GM10248 (cell line): ENCODE measurements around the gene RMRP.

Source experiments
- CTCF ChIA-PET: fragments of 300-600 bp; sonication (Branson Sonifier 250); formaldehyde crosslinking; extraction: SDS; loops from one replicate; lab custom pipeline; 2021; ENCODE audit warnings: antibody characterized with exemption; lab: Yijun Ruan, JAX
- POLR2A ChIA-PET: fragments of 350-650 bp; sonication (Branson Sonifier 250); formaldehyde crosslinking; extraction: SDS; loops from one replicate; lab custom pipeline; 2020; ENCODE audit warnings: antibody characterized with exemption; lab: Yijun Ruan, JAX
- DNase-seq: peaks from one replicate; pipeline ENCODE4 v3.0.0; 2012; ENCODE audit errors: extremely low spot score
- CTCF ChIP-seq: IDR thresholded peaks from 2 replicates; pipeline ENCODE4 v1.5.1; 2012; ENCODE audit warnings: mild to moderate bottlenecking, low read depth; ENCODE audit errors: extremely low read depth, missing control alignments, control extremely low read depth

The RMRP gene

GRCh38 chr9:35673132-35674024 is 15.6 kb upstream of the RMRP start, which contains the start of gene CA9:
Gene CA9, plus strand, starts transcription at chr9:35673928. Its CDS starts 32 bp downstream, at chr9:35673960.
- TF ChIP-seq CTCF, result no peak
- POLR2A ChIA-PET, result no interaction called here
- DNase-seq, result no peak
- CTCF ChIA-PET, result interaction anchor here (1.0 to 5.8 kb wide), 4 partner anchors 9 to 23 kb away, joined by 3 to 37 read pairs (median 5); partner anchors contain the start of genes ARHGEF39, CCDC107 and RMRP

GRCh38 chr9:35669331-35670145 is 11.7 kb upstream of the RMRP start:
- no peak for TF ChIP-seq CTCF
- no peak for DNase-seq
- CTCF ChIA-PET, result interaction anchor here (0.9 to 3.6 kb wide), 9 partner anchors 8 to 66 kb away, joined by 3 to 29 read pairs (median 5); partner anchors contain the start of genes CCDC107 and RMRP
- POLR2A ChIA-PET, result no interaction called here

GRCh38 chr9:35667939-35668338 is 10.1 kb upstream of the RMRP start:
- ChIA-PET CTCF (interaction anchor here (0.8 to 4.8 kb wide), 2 partner anchors 9 to 29 kb away, joined by 3 to 46 read pairs; no protein-coding TSS in a partner anchor), POLR2A (no interaction called here)
- DNase-seq, result no peak

GRCh38 chr9:35666549-35666948 is 8.7 kb upstream of the RMRP start:
- POLR2A ChIA-PET, result no interaction called here
- CTCF ChIA-PET, result interaction anchor here (0.9 to 4.8 kb wide), 3 partner anchors 9 to 30 kb away, joined by 3 to 46 read pairs (median 11); partner anchors contain the start of gene RMRP
- TF ChIP-seq CTCF, result no peak
- DNase-seq, result no peak

More at GRCh38 chr9:35667939-35668338, 10.1 kb upstream of the RMRP start:
- no peak for TF ChIP-seq CTCF

GRCh38 chr9:35666045-35666444 is 8.2 kb upstream of the RMRP start:
- no peak for TF ChIP-seq CTCF
- ChIA-PET POLR2A (no interaction called here), CTCF (interaction anchor here (0.6 to 12.2 kb wide), 9 partner anchors 8 to 146 kb away, joined by 3 to 138 read pairs (median 10); partner anchors contain the start of genes RMRP and SPAG8)
- DNase-seq, result no peak

- TF ChIP-seq CTCF, result no peak
- CTCF ChIA-PET, result interaction anchor here (0.6 to 12.2 kb wide), 13 partner anchors 12 to 161 kb away, joined by 3 to 138 read pairs (median 5); partner anchors contain the start of gene SPAG8
- no peak for DNase-seq
- POLR2A ChIA-PET, result no interaction called here
Observed at GRCh38 chr9:35665471-35665818, 7.6 kb upstream of the RMRP start.
